ENCODE measurements around the gene NRXN3. TPM values are rescaled to one million over a fixed set of nuclear protein-coding genes. Genes with fewer than 3 reads are reported as not detected.

NRXN3 gene
- total and polyA plus RNA-seq, 4 donors = 1.5 to 16.6 (median 7.7) TPM

DNA sequence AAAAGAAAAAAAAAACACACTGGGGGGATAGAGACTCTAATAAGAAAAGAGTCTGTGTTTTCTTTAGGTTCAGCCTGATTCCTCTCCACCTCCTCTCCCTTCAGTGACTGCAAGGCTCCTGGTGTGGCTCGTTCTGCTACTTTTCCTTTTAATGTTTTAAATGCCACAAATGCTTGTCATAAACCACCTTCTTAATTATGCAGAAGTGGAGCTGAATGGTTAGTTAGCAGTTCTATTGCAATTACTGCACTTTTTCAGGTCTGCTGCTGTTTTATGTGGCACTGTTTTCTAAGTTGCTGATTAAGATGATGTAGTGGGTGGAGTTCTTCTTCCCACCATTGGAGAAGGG is 1163.0 kb downstream of the NRXN3 start:
- 24 to 35% methylated on average over 1 of the region's 1 CpG for WGBS, 2 donors
- intact Hi-C loops (cut with DNase I) = no loop called here

DNA sequence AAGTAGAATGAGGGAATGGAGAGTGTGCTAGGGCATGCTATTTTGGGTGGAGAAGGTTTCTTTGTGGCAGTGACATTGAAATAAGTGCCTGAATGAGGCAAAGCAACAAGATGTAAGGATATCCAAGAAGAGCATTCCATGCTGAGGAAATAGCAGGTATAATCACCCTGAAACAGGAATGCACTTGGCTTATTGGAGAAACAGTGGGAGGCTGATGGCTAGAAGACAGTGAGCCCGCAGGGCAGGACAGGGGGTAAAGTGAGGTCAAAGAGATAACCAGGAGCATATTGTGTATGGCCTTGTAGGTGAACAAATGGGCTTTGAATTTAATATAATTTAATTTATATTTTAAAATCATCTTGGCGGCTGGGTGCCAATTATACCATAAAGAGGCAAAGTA is 1164.1 kb downstream of the NRXN3 start:
- DNase-seq = no peak
- H3K36me3 ChIP-seq (ENCODE audit: control insufficient read depth in 1 of 2, insufficient read depth in 2 of 2, low read length in 1 of 2) = no peaks in the 10 kb centered on the region
- H3K27me3 ChIP-seq (ENCODE audit: control insufficient read depth in 1 of 2, insufficient read depth in 2 of 2, low read length in 1 of 2) = no peaks in the 10 kb centered on the region
- no peak overlapping the region for H3K27ac ChIP-seq (ENCODE audit: low read depth in 1 of 2, low read length in 2 of 2)
- intact Hi-C loops (cut with DNase I) = no loop called here
- no peak overlapping the region for H3K4me3 ChIP-seq (ENCODE audit: low read length in 2 of 2)
- no peaks in the 10 kb centered on the region for H3K9me3 ChIP-seq (ENCODE audit: control insufficient read depth, low read length)
- 89 to 90% methylated on average over 2 of the region's 2 CpGs for WGBS, 2 donors
- H3K4me1 ChIP-seq (ENCODE audit: control insufficient read depth in 1 of 2, insufficient read depth in 2 of 2, low read length in 2 of 2) = no peaks in the 10 kb centered on the region
- ATAC-seq (ENCODE audit: low FRiP score) = no peak

More for the DNA sequence above, 1163.0 kb downstream of the NRXN3 start:
- Histone ChIP-seq H3K27ac (ENCODE audit: low read depth in 1 of 2, low read length in 2 of 2) (no peak overlapping the region), H3K27me3 (ENCODE audit: control insufficient read depth in 1 of 2, insufficient read depth in 2 of 2, low read length in 1 of 2) (no peaks in the 10 kb centered on the region), H3K4me1 (ENCODE audit: control insufficient read depth in 1 of 2, insufficient read depth in 2 of 2, low read length in 2 of 2) (no peaks in the 10 kb centered on the region), H3K9me3 (ENCODE audit: control insufficient read depth, low read length) (no peaks in the 10 kb centered on the region), H3K36me3 (ENCODE audit: control insufficient read depth in 1 of 2, insufficient read depth in 2 of 2, low read length in 1 of 2) (no peaks in the 10 kb centered on the region), H3K4me3 (ENCODE audit: low read length in 2 of 2) (no peak overlapping the region)
- no peak for DNase-seq
- no peak for ATAC-seq (ENCODE audit: low FRiP score)

DNA sequence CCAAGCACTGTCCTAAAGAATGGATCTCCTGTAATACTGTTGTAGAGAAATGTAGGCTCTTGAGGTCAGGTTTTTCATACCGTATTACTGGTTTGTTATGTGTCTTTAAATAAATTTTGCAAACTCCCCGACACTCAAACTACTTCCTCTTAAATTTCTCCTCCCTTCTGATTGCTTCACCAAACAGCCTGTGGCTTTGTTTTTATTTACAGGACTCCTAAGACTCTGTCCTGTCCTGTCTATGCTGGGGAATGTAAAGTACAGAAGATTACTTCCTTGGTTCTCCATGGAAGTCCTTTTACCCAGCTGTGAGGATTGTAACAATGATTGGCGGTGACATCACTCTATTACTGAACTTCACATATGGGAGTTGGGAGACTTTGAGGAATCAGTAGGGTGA is 1167.6 kb downstream of the NRXN3 start:
- DNase-seq = no peak
- Histone ChIP-seq H3K9me3 (ENCODE audit: control insufficient read depth, low read length) (no peaks in the 10 kb centered on the region), H3K4me3 (ENCODE audit: low read length in 2 of 2) (no peak overlapping the region), H3K27me3 (ENCODE audit: control insufficient read depth in 1 of 2, insufficient read depth in 2 of 2, low read length in 1 of 2) (no peaks in the 10 kb centered on the region), H3K36me3 (ENCODE audit: control insufficient read depth in 1 of 2, insufficient read depth in 2 of 2, low read length in 1 of 2) (no peaks in the 10 kb centered on the region), H3K27ac (ENCODE audit: low read depth in 1 of 2, low read length in 2 of 2) (no peak overlapping the region), H3K4me1 (ENCODE audit: control insufficient read depth in 1 of 2, insufficient read depth in 2 of 2, low read length in 2 of 2) (no peaks in the 10 kb centered on the region)
- WGBS, 2 donors = 78 to 83% methylated on average over 3 of the region's 3 CpGs
- intact Hi-C loops (cut with DNase I) = no loop called here
- ATAC-seq (ENCODE audit: low FRiP score) = no peak

DNA sequence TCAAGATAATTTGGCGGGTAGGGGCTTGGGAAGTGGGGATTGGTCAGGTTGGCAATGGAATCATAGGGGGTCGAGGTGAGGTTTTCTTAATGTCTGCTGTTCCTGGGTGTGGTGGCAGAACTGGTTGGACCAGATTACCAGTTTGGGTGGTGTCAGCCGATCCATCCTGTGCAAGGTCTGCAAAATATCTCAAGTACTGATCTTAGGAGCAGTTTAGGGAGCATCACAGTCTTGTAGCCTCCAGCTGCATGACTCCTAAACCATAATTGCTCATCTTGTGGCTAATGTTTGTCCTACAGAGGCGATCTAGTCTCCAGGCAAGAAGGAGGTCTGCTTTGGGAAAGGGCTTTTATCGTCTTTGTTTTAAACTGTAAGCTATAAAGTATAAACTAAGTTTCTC is 1172.8 kb downstream of the NRXN3 start:
- ATAC-seq (ENCODE audit: low FRiP score) = no peak

DNA sequence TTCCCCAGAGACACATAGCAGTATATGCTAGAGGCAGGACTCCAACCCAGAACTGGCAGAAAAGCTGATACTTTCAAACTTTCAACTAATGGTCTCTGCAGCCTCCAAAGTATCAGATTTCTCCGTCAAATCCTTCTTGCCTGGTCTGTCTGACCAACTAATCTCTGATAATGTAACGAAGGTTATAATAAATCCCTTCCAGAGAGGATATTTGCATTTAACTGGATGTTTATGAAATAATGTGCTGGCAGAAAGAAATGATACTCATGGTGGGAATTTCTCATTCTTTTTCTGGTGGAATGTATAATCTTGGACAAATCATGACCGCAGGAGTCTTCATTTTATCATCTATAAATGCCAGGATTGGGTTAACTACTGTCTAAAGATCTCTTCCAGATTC is 1180.8 kb downstream of the NRXN3 start:
- no peaks in the 10 kb centered on the region for H3K27me3 ChIP-seq (ENCODE audit: control insufficient read depth in 1 of 2, insufficient read depth in 2 of 2, low read length in 1 of 2)
- intact Hi-C loops (cut with DNase I) = no loop called here
- H3K4me1 ChIP-seq (ENCODE audit: control insufficient read depth in 1 of 2, insufficient read depth in 2 of 2, low read length in 2 of 2) = no peaks in the 10 kb centered on the region
- H3K9me3 ChIP-seq (ENCODE audit: control insufficient read depth, low read length) = no peaks in the 10 kb centered on the region
- DNase-seq (no peak), ATAC-seq (ENCODE audit: low FRiP score) (no peak)
- H3K4me3 ChIP-seq (ENCODE audit: low read length in 2 of 2) = no peak overlapping the region
- 89 to 90% methylated on average over 3 of the region's 3 CpGs for WGBS, 2 donors
- no peaks in the 10 kb centered on the region for H3K36me3 ChIP-seq (ENCODE audit: control insufficient read depth in 1 of 2, insufficient read depth in 2 of 2, low read length in 1 of 2)
- H3K27ac ChIP-seq (ENCODE audit: low read depth in 1 of 2, low read length in 2 of 2) = no peak overlapping the region

More for the DNA sequence above, 1172.8 kb downstream of the NRXN3 start:
- Histone ChIP-seq H3K27me3 (ENCODE audit: control insufficient read depth in 1 of 2, insufficient read depth in 2 of 2, low read length in 1 of 2) (no peaks in the 10 kb centered on the region), H3K4me3 (ENCODE audit: low read length in 2 of 2) (no peak overlapping the region), H3K36me3 (ENCODE audit: control insufficient read depth in 1 of 2, insufficient read depth in 2 of 2, low read length in 1 of 2) (no peaks in the 10 kb centered on the region), H3K27ac (ENCODE audit: low read depth in 1 of 2, low read length in 2 of 2) (no peak overlapping the region), H3K9me3 (ENCODE audit: control insufficient read depth, low read length) (no peaks in the 10 kb centered on the region), H3K4me1 (ENCODE audit: control insufficient read depth in 1 of 2, insufficient read depth in 2 of 2, low read length in 2 of 2) (no peaks in the 10 kb centered on the region)
- WGBS, 2 donors = 82 to 88% methylated on average over 5 of the region's 5 CpGs
- intact Hi-C loops (cut with DNase I) = no loop called here
- DNase-seq = no peak

DNA sequence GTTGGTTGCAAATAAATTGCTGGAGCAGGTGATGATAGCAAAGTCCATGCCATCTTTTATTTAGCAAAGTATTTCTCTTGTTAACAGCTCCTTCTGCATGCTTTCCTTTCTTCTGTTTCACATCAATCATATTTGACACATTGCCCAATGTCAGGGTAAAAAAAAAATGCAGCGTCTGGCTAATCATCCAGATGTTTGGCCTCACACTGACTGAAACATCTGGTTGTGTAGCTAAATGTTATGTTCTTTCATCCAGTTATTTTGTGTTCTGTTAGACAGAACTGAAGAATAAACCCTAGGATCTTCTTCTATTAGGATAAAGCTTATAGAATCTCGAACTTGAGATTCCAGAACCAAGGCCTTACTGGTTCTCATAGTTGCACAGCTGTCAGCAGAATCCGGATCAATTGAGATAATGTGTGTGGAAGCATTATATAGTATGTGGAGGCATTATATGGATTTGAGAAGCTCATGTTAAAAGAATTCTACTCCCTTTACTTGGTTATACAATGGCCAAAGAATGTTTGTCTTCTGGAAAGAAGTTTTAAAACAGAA is 1182.0 kb downstream of the NRXN3 start:
- ATAC-seq (ENCODE audit: low FRiP score) = no peak
- intact Hi-C loops (cut with DNase I) = no loop called here
- no peak for DNase-seq
- H3K27ac ChIP-seq (ENCODE audit: low read depth in 1 of 2, low read length in 2 of 2) = no peak overlapping the region
- H3K4me3 ChIP-seq (ENCODE audit: low read length in 2 of 2) = no peak overlapping the region
- no peaks in the 10 kb centered on the region for H3K36me3 ChIP-seq (ENCODE audit: control insufficient read depth in 1 of 2, insufficient read depth in 2 of 2, low read length in 1 of 2)
- WGBS, 2 donors = 49 to 56% methylated on average over 3 of the region's 3 CpGs
- H3K27me3 ChIP-seq (ENCODE audit: control insufficient read depth in 1 of 2, insufficient read depth in 2 of 2, low read length in 1 of 2) = no peaks in the 10 kb centered on the region
- H3K9me3 ChIP-seq (ENCODE audit: control insufficient read depth, low read length) = no peaks in the 10 kb centered on the region
- H3K4me1 ChIP-seq (ENCODE audit: control insufficient read depth in 1 of 2, insufficient read depth in 2 of 2, low read length in 2 of 2) = no peaks in the 10 kb centered on the region

DNA sequence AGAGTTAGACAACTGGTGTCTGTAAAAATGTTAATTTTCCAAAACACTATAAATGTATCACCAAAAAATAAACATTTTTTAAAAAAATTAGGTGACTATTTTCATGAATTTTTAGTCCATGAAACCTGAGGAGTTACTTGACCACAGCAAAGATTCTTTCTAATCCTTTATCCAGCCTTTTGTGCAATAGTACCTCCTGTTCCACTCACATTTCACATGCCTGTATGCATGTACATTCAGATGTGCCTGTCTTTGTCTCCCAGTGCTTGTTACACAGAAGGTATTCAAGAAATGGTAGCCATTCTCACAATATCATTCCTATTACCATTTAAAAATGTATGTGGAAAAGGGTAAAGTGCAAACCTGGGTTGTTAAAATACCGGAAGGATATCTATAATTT is 1184.2 kb downstream of the NRXN3 start:
- DNase-seq (no peak), ATAC-seq (ENCODE audit: low FRiP score) (no peak)
- intact Hi-C loops (cut with DNase I) = no loop called here
- Histone ChIP-seq H3K9me3 (ENCODE audit: control insufficient read depth, low read length) (no peaks in the 10 kb centered on the region), H3K4me3 (ENCODE audit: low read length in 2 of 2) (no peak overlapping the region), H3K36me3 (ENCODE audit: control insufficient read depth in 1 of 2, insufficient read depth in 2 of 2, low read length in 1 of 2) (peaks cover 0 to 2% of the 10 kb centered on the region in 2 donors), H3K4me1 (ENCODE audit: control insufficient read depth in 1 of 2, insufficient read depth in 2 of 2, low read length in 2 of 2) (no peaks in the 10 kb centered on the region), H3K27me3 (ENCODE audit: control insufficient read depth in 1 of 2, insufficient read depth in 2 of 2, low read length in 1 of 2) (no peaks in the 10 kb centered on the region), H3K27ac (ENCODE audit: low read depth in 1 of 2, low read length in 2 of 2) (no peak overlapping the region)
- 85 to 87% methylated on average over 1 of the region's 1 CpG for WGBS, 2 donors

DNA sequence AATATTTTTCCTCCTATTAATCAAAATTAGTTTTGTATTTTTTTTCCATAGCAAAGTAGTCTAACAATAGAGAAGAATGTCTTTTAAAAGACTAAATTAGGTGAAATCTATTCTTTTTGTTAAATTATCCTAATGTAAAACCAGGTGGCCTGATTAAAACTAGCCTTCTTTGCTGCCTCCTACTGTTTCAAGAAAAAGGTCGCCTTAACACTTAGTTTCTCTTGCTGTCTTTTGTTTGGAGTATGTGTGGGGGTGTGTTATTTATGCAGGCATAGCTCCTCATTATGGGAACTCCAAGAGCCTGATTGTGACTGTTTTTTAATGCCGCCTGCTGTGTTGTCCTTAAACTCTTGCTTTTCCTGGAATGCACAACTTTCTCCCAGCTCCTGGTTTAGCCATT is 1185.9 kb downstream of the NRXN3 start:
- intact Hi-C loops (cut with DNase I) = no loop called here
- Histone ChIP-seq H3K4me1 (ENCODE audit: control insufficient read depth in 1 of 2, insufficient read depth in 2 of 2, low read length in 2 of 2) (no peaks in the 10 kb centered on the region), H3K9me3 (ENCODE audit: control insufficient read depth, low read length) (no peaks in the 10 kb centered on the region), H3K36me3 (ENCODE audit: control insufficient read depth in 1 of 2, insufficient read depth in 2 of 2, low read length in 1 of 2) (peaks cover 0 to 2% of the 10 kb centered on the region in 2 donors), H3K27me3 (ENCODE audit: control insufficient read depth in 1 of 2, insufficient read depth in 2 of 2, low read length in 1 of 2) (no peaks in the 10 kb centered on the region), H3K27ac (ENCODE audit: low read depth in 1 of 2, low read length in 2 of 2) (no peak overlapping the region), H3K4me3 (ENCODE audit: low read length in 2 of 2) (no peak overlapping the region)
- DNase-seq = no peak
- no peak for ATAC-seq (ENCODE audit: low FRiP score)
- WGBS, 2 donors = 72 to 74% methylated on average over 2 of the region's 2 CpGs

DNA sequence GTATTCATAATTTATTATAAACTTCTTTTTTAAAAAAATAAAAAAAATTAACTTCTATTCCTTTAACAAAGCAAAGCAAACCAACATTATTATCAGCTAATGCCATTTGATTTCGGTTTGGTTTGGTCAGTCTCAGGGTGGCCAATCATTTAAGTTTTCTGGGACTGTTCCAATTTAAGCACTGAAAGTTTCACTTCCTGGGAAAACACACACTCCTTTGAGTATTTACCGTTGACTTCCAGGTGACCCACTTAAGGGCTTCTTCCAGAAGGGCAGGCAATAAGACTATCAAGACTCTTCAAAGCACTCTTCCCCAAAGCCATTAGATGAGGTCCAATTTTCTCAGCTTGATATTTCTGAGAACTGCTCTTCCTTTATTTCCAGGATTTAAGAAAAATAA is 1187.1 kb downstream of the NRXN3 start:
- H3K4me1 ChIP-seq (ENCODE audit: control insufficient read depth in 1 of 2, insufficient read depth in 2 of 2, low read length in 2 of 2) = no peaks in the 10 kb centered on the region
- intact Hi-C loops (cut with DNase I) = no loop called here
- 34 to 36% methylated on average over 2 of the region's 2 CpGs for WGBS, 2 donors
- ATAC-seq (ENCODE audit: low FRiP score) (no peak), DNase-seq (no peak)
- H3K27ac ChIP-seq (ENCODE audit: low read depth in 1 of 2, low read length in 2 of 2) = no peak overlapping the region
- H3K27me3 ChIP-seq (ENCODE audit: control insufficient read depth in 1 of 2, insufficient read depth in 2 of 2, low read length in 1 of 2) = no peaks in the 10 kb centered on the region
- peaks cover 0 to 2% of the 10 kb centered on the region in 2 donors for H3K36me3 ChIP-seq (ENCODE audit: control insufficient read depth in 1 of 2, insufficient read depth in 2 of 2, low read length in 1 of 2)
- H3K9me3 ChIP-seq (ENCODE audit: control insufficient read depth, low read length) = no peaks in the 10 kb centered on the region
- no peak overlapping the region for H3K4me3 ChIP-seq (ENCODE audit: low read length in 2 of 2)
